A549 (cell line): Measurements from ENCODE around the gene TBC1D16. TPM values are rescaled to one million over a fixed set of nuclear protein-coding genes. Genes with fewer than 3 reads are reported as not detected.
A peak's percentile ranks its signal among the peaks of the same experiment; 100 is the strongest.

ENCODE experiments used
- ATAC-seq, 2 experiments: fragments of 200-7000 bp in 1 of 2; fragments of >200 bp in 1 of 2; cut with Nextera tagmentation in 1 of 2; cut with Tn5 transposase in 1 of 2; 3 replicates each; pipeline versions ENCODE4 v1.8.0 to v1.9.1; 2018 to 2020; ENCODE audit warnings: mild to moderate bottlenecking in 1 of 2, moderate library complexity in 1 of 2
- CTCF ChIA-PET: fragments of 300-600 bp; sonication (Branson Sonifier 250); formaldehyde crosslinking; extraction: SDS; loops from one replicate; lab custom pipeline; 2021; ENCODE audit warnings: antibody characterized with exemption, inconsistent platforms; lab: Yijun Ruan, JAX
- POLR2A ChIA-PET: fragments of 350-600 bp; formaldehyde crosslinking; extraction: SDS; loops from one replicate; lab custom pipeline; 2021; ENCODE audit warnings: antibody characterized with exemption, inconsistent platforms; lab: Yijun Ruan, JAX
- DNase-seq, 2 experiments: peaks; one replicate each; pipeline versions ENCODE4 v3.0.0 to v3.0.0-alpha.2; 2011 to 2016; ENCODE audit warnings: low read depth in 1 of 2, low spot score in 1 of 2
- FAIRE-seq: peaks from 2 replicates; lab custom pipeline; 2011; peaks lifted over from hg19 to GRCh38; lab: Jason Lieb, UNC
- H3K27ac ChIP-seq, 2 experiments: fragments of >200 bp; sonication (Bioruptor Twin); formaldehyde crosslinking; 3 replicates each; pipeline ENCODE4 v1.5.1; 2016 to 2017
- H3K4me1 ChIP-seq: fragments of >200 bp; sonication (Bioruptor Twin); formaldehyde crosslinking; 3 replicates; pipeline ENCODE4 v1.6.1; 2016
- H3K4me2 ChIP-seq: fragments of >200 bp; sonication (Bioruptor Twin); formaldehyde crosslinking; 3 replicates; pipeline ENCODE4 v1.6.1; 2016
- H3K4me3 ChIP-seq: fragments of >200 bp; sonication (Bioruptor Twin); formaldehyde crosslinking; 3 replicates; pipeline ENCODE4 v1.5.1; 2016
- H3K9me3 ChIP-seq: fragments of >200 bp; sonication (Bioruptor Twin); formaldehyde crosslinking; 3 replicates; pipeline ENCODE4 v1.6.1; 2016
- ATOH8 ChIP-seq: fragments of 250-450 bp; sonication (Bioruptor Pico); IDR thresholded peaks from 2 replicates; pipeline ENCODE4 v1.5.0; 2020; ENCODE audit warnings: low read depth, mild to moderate bottlenecking, moderate library complexity
- BCL3 ChIP-seq: fragments of >200 bp; sonication (Bioruptor Twin); formaldehyde crosslinking; IDR thresholded peaks from 3 replicates; pipeline ENCODE4 v1.6.1; 2016
- BHLHE40 ChIP-seq: IDR thresholded peaks from 2 replicates; pipeline ENCODE4 v1.6.1; 2012; ENCODE audit warnings: low read depth, low read length, inconsistent platforms
- CBX2 ChIP-seq: fragments of 200-600 bp; sonication (generic); IDR thresholded peaks from 2 replicates; pipeline ENCODE4 v1.6.1; 2016; ENCODE audit warnings: low read depth, mild to moderate bottlenecking, borderline replicate concordance
- CBX8 ChIP-seq: fragments of 200-600 bp; sonication (generic); IDR thresholded peaks from 2 replicates; pipeline ENCODE4 v1.6.1; 2016
- CEBPB ChIP-seq, 2 experiments: fragments of >200 bp in 1 of 2; sonication (Bioruptor Twin) in 1 of 2; formaldehyde crosslinking in 1 of 2; IDR thresholded peaks; 2 replicates each; pipeline ENCODE4 v1.6.1; 2012 to 2016
- CTCF ChIP-seq: fragments of >200 bp; sonication (Bioruptor Twin); formaldehyde crosslinking; IDR thresholded peaks from 3 replicates; pipeline ENCODE4 v1.5.1; 2016
- E2F6 ChIP-seq: IDR thresholded peaks from 2 replicates; pipeline ENCODE4 v1.6.1; 2012; ENCODE audit warnings: low read depth, borderline replicate concordance
- EHF ChIP-seq: fragments of 250-450 bp; sonication (Bioruptor Pico); IDR thresholded peaks from 2 replicates; pipeline ENCODE4 v1.5.0; 2020; ENCODE audit warnings: mild to moderate bottlenecking
- EHMT2 ChIP-seq: fragments of 200-600 bp; sonication (generic); IDR thresholded peaks from 2 replicates; pipeline ENCODE4 v1.6.1; 2016; ENCODE audit warnings: antibody characterized with exemption, low read depth, mild to moderate bottlenecking, moderate library complexity
- ELK1 ChIP-seq: fragments of 150-350 bp; IDR thresholded peaks from 2 replicates; pipeline ENCODE4 v1.6.1; 2014; ENCODE audit warnings: low read depth, mild to moderate bottlenecking, low read length
- GATA3 ChIP-seq: IDR thresholded peaks from 2 replicates; pipeline ENCODE4 v1.6.1; 2012; ENCODE audit warnings: borderline replicate concordance
- HES2 ChIP-seq: fragments of >200 bp; sonication (Bioruptor Twin); formaldehyde crosslinking; IDR thresholded peaks from 2 replicates; pipeline ENCODE4 v1.6.1; 2016
- HOXB13 ChIP-seq: fragments of 250-450 bp; sonication (Bioruptor Pico); IDR thresholded peaks from 2 replicates; pipeline ENCODE4 v1.5.0; 2020; ENCODE audit warnings: low read depth, mild to moderate bottlenecking, moderate library complexity
- JUN ChIP-seq, 2 experiments: fragments of >200 bp; sonication (Bioruptor Twin); formaldehyde crosslinking; IDR thresholded peaks; 2 replicates in 1 of 2; 3 replicates in 1 of 2; pipeline ENCODE4 v1.6.1; 2016 to 2017
- JUNB ChIP-seq: fragments of >200 bp; sonication (Bioruptor Twin); formaldehyde crosslinking; IDR thresholded peaks from 2 replicates; pipeline ENCODE4 v1.6.1; 2016
- KDM1A ChIP-seq: fragments of 200-600 bp; sonication (generic); IDR thresholded peaks from 2 replicates; pipeline ENCODE4 v1.6.1; 2016; ENCODE audit warnings: low read depth, mild to moderate bottlenecking
- MAFK ChIP-seq: fragments of 450-650 bp; IDR thresholded peaks from 2 replicates; pipeline ENCODE4 v1.6.1; 2014; ENCODE audit not compliant: partially characterized antibody
- NFE2L2 ChIP-seq: fragments of 150-350 bp; conservative IDR thresholded peaks from 2 replicates; pipeline ENCODE4 v1.6.1; 2014; ENCODE audit warnings: low read length
- NR3C1 ChIP-seq: fragments of >200 bp; sonication (Bioruptor Twin); formaldehyde crosslinking; IDR thresholded peaks from 3 replicates; pipeline ENCODE4 v1.6.1; 2017
- POLR2AphosphoS2 ChIP-seq: conservative IDR thresholded peaks from 2 replicates; pipeline ENCODE4 v1.6.1; 2012; ENCODE audit warnings: low read length, improper control_type of control experiment, inconsistent platforms
- RARB ChIP-seq: fragments of 250-450 bp; sonication (Bioruptor Pico); IDR thresholded peaks from 2 replicates; pipeline ENCODE4 v1.8.0; 2021; ENCODE audit warnings: mild to moderate bottlenecking, moderate library complexity
- RCOR1 ChIP-seq: fragments of 150-350 bp; IDR thresholded peaks from 2 replicates; pipeline ENCODE4 v1.6.1; 2014; ENCODE audit warnings: antibody characterized with exemption, low read length, low read depth
- RNF2 ChIP-seq: fragments of 200-600 bp; sonication (generic); IDR thresholded peaks from 2 replicates; pipeline ENCODE4 v1.6.1; 2016; ENCODE audit warnings: low read depth, mild to moderate bottlenecking, antibody characterized with exemption, moderate library complexity, borderline replicate concordance
- TP53 ChIP-seq: fragments of 250-450 bp; sonication (Bioruptor Pico); IDR thresholded peaks from 2 replicates; pipeline ENCODE4 v1.5.0; 2021; ENCODE audit warnings: mild to moderate bottlenecking, moderate library complexity
- USF2 ChIP-seq: fragments of 450-650 bp; IDR thresholded peaks from 2 replicates; pipeline ENCODE4 v1.6.1; 2014; ENCODE audit warnings: antibody characterized with exemption
- WGBS: methylation state at CpG from one replicate; pipeline ENCODE4 v1.1.6; 2017; ENCODE audit errors: missing lambda C conversion rate; 5-methylcytosine and 5-hydroxymethylcytosine counted together
- polyA plus RNA-seq, 4 experiments: library from polyadenylated mRNA; depleted of rRNA in 3 of 4; stranded (reverse); fragments of >200 nt; fragmentation: RNase III in 1 of 4; extraction: RNeasy Plus Mini Kit Qiagen cat#74134 plus additional on column Dnase treatment in 1 of 4; gene quantifications; 2 replicates in 3 of 4; 3 replicates in 1 of 4; pipeline ENCODE4 v1.2.3, GENCODE V29; 2011 to 2017

TBC1D16 gene
- polyA plus RNA-seq, 2 of the 4 experiments (the other 2 are of a cell fraction) = 8.9 to 12.5 TPM

- POLR2A ChIA-PET = no interaction called here
Observed at GRCh38 chr17:79888811-79889634, 146.6 kb downstream of the TBC1D16 start.

GRCh38 chr17:79888009-79888540 lies 147.6 kb downstream of the TBC1D16 start:
- DNase-seq = no peak
- no peak for ATAC-seq
- no peaks in the 10 kb centered on the region for H3K9me3 ChIP-seq
- CTCF ChIA-PET = interaction anchor here (0.5 to 6.0 kb wide), 10 partner anchors 12 to 1637 kb away, joined by 3 to 43 read pairs (median 4); partner anchors contain the start of gene GAA
- 83% methylated on average over 17 of the region's 17 CpGs for WGBS
- POLR2A ChIA-PET = no interaction called here
- no peak overlapping the region for H3K4me2 ChIP-seq
- no peak overlapping the region for H3K27ac ChIP-seq
- FAIRE-seq = no peak
- no peak overlapping the region for H3K4me3 ChIP-seq
- no peaks in the 10 kb centered on the region for H3K4me1 ChIP-seq
- no peak for TF ChIP-seq CEBPB (IDR thresholded peaks at IDR 0.05)
- TF ChIP-seq E2F6 = no peak
- TF ChIP-seq RCOR1 = no peak
- TF ChIP-seq EHMT2 = no peak
- no peak for TF ChIP-seq ELK1
- TF ChIP-seq EHF = no peak
- no peak for TF ChIP-seq BCL3
- no peak for TF ChIP-seq CBX2

More at GRCh38 chr17:79888811-79889634, 146.6 kb downstream of the TBC1D16 start:
- 66% methylated on average over 22 of the region's 22 CpGs for WGBS
- CTCF ChIA-PET = interaction anchor here (0.5 to 6.0 kb wide), 13 partner anchors 8 to 212 kb away, joined by 3 to 43 read pairs (median 4); partner anchors contain the start of gene GAA
- FAIRE-seq (no peak), DNase-seq (no peak), ATAC-seq (peak in 1 of 2 experiments; percentile 49; a peak in 3 of 6 replicates)
- Histone ChIP-seq H3K27ac (no peak overlapping the region), H3K9me3 (no peaks in the 10 kb centered on the region), H3K4me2 (no peak overlapping the region), H3K4me3 (no peak overlapping the region), H3K4me1 (no peaks in the 10 kb centered on the region)
- TF ChIP-seq GATA3 (no peak), BCL3 (no peak), MAFK (no peak), HOXB13 (no peak), HES2 (no peak), CBX8 (no peak), JUNB (no peak), RNF2 (no peak), POLR2AphosphoS2 (no peak), USF2 (no peak), RARB (CRISPR knock-in tag) (no peak), TP53 (CRISPR knock-in tag) (no peak), KDM1A (no peak), EHMT2 (no peak), NFE2L2 (no peak), ATOH8 (CRISPR knock-in tag) (no peak), NR3C1 (no peak), JUN (IDR thresholded peaks at IDR 0.05) (no peak), BHLHE40 (no peak), CTCF (no peak)
